Stimulated activated CD4-positive, alpha-beta T cell treated with anti-CD3 and anti-CD28 coated beads, Interleukin-4, amount 100 ng/mL, for 1 hour (primary cell): Measurements from ENCODE around the gene EMILIN1.

ENCODE experiments used
- DNase-seq: peaks from one replicate; pipeline ENCODE4 v3.0.0-alpha.2; 2020

EMILIN1 gene

GRCh38 chr2:27078267-27079194 lies at the start of gene EMILIN1:
Gene EMILIN1, plus strand, starts transcription at chr2:27078615. Its CDS starts 451 bp downstream, at chr2:27079066.
- no peak for DNase-seq

- no peak for DNase-seq
Measured at GRCh38 chr2:27029051-27029450, 49.4 kb upstream of the EMILIN1 start.

- peak; percentile 82 for DNase-seq
Measured at GRCh38 chr2:27032495-27033252, 45.7 kb upstream of the EMILIN1 start, which contains the start of gene TMEM214. Gene TMEM214, plus strand, starts transcription at chr2:27032965. Its CDS starts 51 bp downstream, at chr2:27033016.

- DNase-seq: no peak
Measured at GRCh38 chr2:27033253-27033852, 45.1 kb upstream of the EMILIN1 start.

- no peak for DNase-seq
Measured at GRCh38 chr2:27038012-27038411, 40.4 kb upstream of the EMILIN1 start.

- DNase-seq: no peak
Measured at GRCh38 chr2:27038631-27039339, 39.6 kb upstream of the EMILIN1 start.

GRCh38 chr2:27039426-27039825 lies 39.0 kb upstream of the EMILIN1 start:
- no peak for DNase-seq

- DNase-seq: no peak
Measured at GRCh38 chr2:27039871-27040270, 38.5 kb upstream of the EMILIN1 start.

- no peak for DNase-seq
Measured at GRCh38 chr2:27040282-27040681, 38.1 kb upstream of the EMILIN1 start.

- no peak for DNase-seq
Measured at GRCh38 chr2:27041752-27042151, 36.7 kb upstream of the EMILIN1 start.

- no peak for DNase-seq
Measured at GRCh38 chr2:27042159-27042661, 36.2 kb upstream of the EMILIN1 start.

GRCh38 chr2:27042985-27043634 lies 35.3 kb upstream of the EMILIN1 start:
- DNase-seq: no peak

GRCh38 chr2:27049422-27050280 lies 28.8 kb upstream of the EMILIN1 start:
- peak; percentile 76 for DNase-seq

- peak; percentile 88 for DNase-seq
Measured at GRCh38 chr2:27050281-27050995, 28.0 kb upstream of the EMILIN1 start.

- DNase-seq: peak; percentile 93
Measured at GRCh38 chr2:27050996-27051901, 27.2 kb upstream of the EMILIN1 start, which contains the start of gene AGBL5. Gene AGBL5, plus strand, starts transcription at chr2:27051668. Its CDS starts 1,291 bp downstream, at chr2:27052959.

GRCh38 chr2:27051902-27052645 lies 26.3 kb upstream of the EMILIN1 start:
- no peak for DNase-seq

GRCh38 chr2:27053321-27053720 lies 25.1 kb upstream of the EMILIN1 start:
- no peak for DNase-seq

- DNase-seq: no peak
Measured at GRCh38 chr2:27053776-27054175, 24.6 kb upstream of the EMILIN1 start.
